ENCODE results near the gene EIF1. TPM values are rescaled to one million over a fixed set of nuclear protein-coding genes. Genes with fewer than 3 reads are reported as not detected.
"Not testable (repeated sequence)": the region's sequence is repeated elsewhere in the genome, so short reads cannot be mapped to it uniquely, and the experiment has no call there.

The EIF1 gene
- total RNA-seq, 5 donors from 2014 or later (not counting 1 experiment from before 2014, with no cell fraction given), result 962 to 2,431 (median 988) TPM

- 97% methylated on average over 5 of the region's 7 CpGs for WGBS (ENCODE audit: insufficient coverage)
- Histone ChIP-seq H3K36me3 (ENCODE audit: control insufficient read depth in 2 of 2, extremely low read depth in 1 of 2, insufficient read depth in 1 of 2, low read length in 1 of 2) (peaks cover 18 to 51% of the 10 kb centered on the region in 2 donors), H3K9me3 (no peaks in the 10 kb centered on the region), H3K4me3 (ENCODE audit: control insufficient read depth in 1 of 2, extremely low read depth in 1 of 2, low read length in 1 of 2) (no peak overlapping the region), H3K27me3 (replicated peaks in 1 of 2; ENCODE audit: control insufficient read depth in 2 of 2, extremely low read depth in 1 of 2, insufficient read depth in 2 of 2, low read length in 1 of 2) (no peaks in the 10 kb centered on the region), H3K27ac (ENCODE audit: low read length) (no peak overlapping the region), H3K4me1 (ENCODE audit: control insufficient read depth in 1 of 2, extremely low read depth in 1 of 2, insufficient read depth in 2 of 2, low read length in 2 of 2) (peaks cover 5 to 20% of the 10 kb centered on the region in 2 experiments)
- Mint-ChIP-seq H3K27ac (peak overlapping the region in 1 of 2 donors; percentile 6), H3K4me1 (peaks cover 35 to 38% (median 36%) of the 10 kb centered on the region in 3 donors), H3K27me3 (no peaks in the 10 kb centered on the region), H3K36me3 (peaks cover 32% of the 10 kb centered on the region), H3K9me3 (no peaks in the 10 kb centered on the region), H3K4me3 (peak overlapping the region in 1 of 3 donors; percentile 39)
- CTCF ChIA-PET, result interaction anchor here in 1 of 2 donors (1.2 to 1.5 kb wide), 2 partner anchors 16 to 30 kb away, joined by 3 to 14 read pairs; no protein-coding TSS in a partner anchor
- POLR2A ChIA-PET, result no interaction called here
- peak in 1 of 4 experiments; percentile 7 for ATAC-seq (replicated peaks in 1 of 4)
- no peak for DNase-seq
Observed at GRCh38 chr17:41695134-41695661, 6.5 kb downstream of the EIF1 start.

GRCh38 chr17:41695954-41696757 is 7.5 kb downstream of the EIF1 start:
- peak overlapping the region in 1 of 3 donors; percentile 39 for H3K4me3 Mint-ChIP-seq

GRCh38 chr17:41697122-41697962 is 8.7 kb downstream of the EIF1 start:
- H3K4me3 ChIP-seq (ENCODE audit: control insufficient read depth in 1 of 2, extremely low read depth in 1 of 2, low read length in 1 of 2), result no peak overlapping the region
- POLR2A ChIA-PET, result interaction anchor here in 1 of 2 donors (1.2 kb wide), 1 partner anchor 9 kb away, joined by 3 read pairs; no protein-coding TSS in a partner anchor
- H3K4me3 Mint-ChIP-seq, result no peak overlapping the region
- H3K9me3 ChIP-seq, result no peaks in the 10 kb centered on the region
- H3K36me3 Mint-ChIP-seq, result peaks cover 13% of the 10 kb centered on the region
- ATAC-seq (replicated peaks in 1 of 4) (peak in 1 of 4 experiments; percentile 7), DNase-seq (no peak)
- no peak overlapping the region for H3K27ac ChIP-seq (ENCODE audit: low read length)
- no peaks in the 10 kb centered on the region for H3K9me3 Mint-ChIP-seq
- peaks cover 0 to 2% of the 10 kb centered on the region in 2 experiments for H3K27me3 ChIP-seq (replicated peaks in 1 of 2; ENCODE audit: control insufficient read depth in 2 of 2, extremely low read depth in 1 of 2, insufficient read depth in 2 of 2, low read length in 1 of 2)
- no peak overlapping the region for H3K27ac Mint-ChIP-seq
- no peaks in the 10 kb centered on the region for H3K27me3 Mint-ChIP-seq
- peaks cover 0 to 5% of the 10 kb centered on the region in 2 experiments for H3K4me1 ChIP-seq (ENCODE audit: control insufficient read depth in 1 of 2, extremely low read depth in 1 of 2, insufficient read depth in 2 of 2, low read length in 2 of 2)
- peaks cover 15 to 29% of the 10 kb centered on the region in 2 donors for H3K36me3 ChIP-seq (ENCODE audit: control insufficient read depth in 2 of 2, extremely low read depth in 1 of 2, insufficient read depth in 1 of 2, low read length in 1 of 2)
- CTCF ChIA-PET, result no interaction called here
- H3K4me1 Mint-ChIP-seq, result peaks cover 22 to 26% (median 23%) of the 10 kb centered on the region in 3 donors
- WGBS (ENCODE audit: insufficient coverage), result 43% methylated on average over 4 of the region's 6 CpGs

More at GRCh38 chr17:41695954-41696757, 7.5 kb downstream of the EIF1 start:
- no peak overlapping the region for H3K4me3 ChIP-seq (ENCODE audit: control insufficient read depth in 1 of 2, extremely low read depth in 1 of 2, low read length in 1 of 2)
- Mint-ChIP-seq H3K27me3 (no peaks in the 10 kb centered on the region), H3K27ac (peak overlapping the region; percentile 23 to 76), H3K4me1 (peaks cover 30 to 32% (median 30%) of the 10 kb centered on the region in 3 donors), H3K36me3 (peaks cover 23% of the 10 kb centered on the region), H3K9me3 (no peaks in the 10 kb centered on the region)
- peaks cover 0 to 12% of the 10 kb centered on the region in 2 experiments for H3K4me1 ChIP-seq (ENCODE audit: control insufficient read depth in 1 of 2, extremely low read depth in 1 of 2, insufficient read depth in 2 of 2, low read length in 2 of 2)
- no peaks in the 10 kb centered on the region for H3K9me3 ChIP-seq
- no peak overlapping the region for H3K27ac ChIP-seq (ENCODE audit: low read length)
- H3K27me3 ChIP-seq (replicated peaks in 1 of 2; ENCODE audit: control insufficient read depth in 2 of 2, extremely low read depth in 1 of 2, insufficient read depth in 2 of 2, low read length in 1 of 2), result no peaks in the 10 kb centered on the region
- POLR2A ChIA-PET, result interaction anchor here (0.5 to 1.0 kb wide), 4 partner anchors 16 to 234 kb away, joined by 3 to 8 read pairs (median 4); partner anchors contain the start of gene ODAD4 (in 1 of the 2)
- peaks cover 15 to 41% of the 10 kb centered on the region in 2 donors for H3K36me3 ChIP-seq (ENCODE audit: control insufficient read depth in 2 of 2, extremely low read depth in 1 of 2, insufficient read depth in 1 of 2, low read length in 1 of 2)
- DNase-seq (peak; percentile 39 to 95 (median 69)), ATAC-seq (replicated peaks in 1 of 4) (peak; percentile 21 to 66 (median 52))
- 100% methylated on average over 1 of the region's 11 CpGs for WGBS (ENCODE audit: insufficient coverage)
- CTCF ChIA-PET, result interaction anchor here (0.5 to 1.5 kb wide), 13 partner anchors 9 to 1882 kb away, joined by 3 to 14 read pairs (median 4); no protein-coding TSS in a partner anchor

- CTCF ChIA-PET; POLR2A ChIA-PET; H3K27ac ChIP-seq (ENCODE audit: low read length); H3K27me3 ChIP-seq (replicated peaks in 1 of 2; ENCODE audit: control insufficient read depth in 2 of 2, extremely low read depth in 1 of 2, insufficient read depth in 2 of 2, low read length in 1 of 2); H3K4me3 ChIP-seq (ENCODE audit: control insufficient read depth in 1 of 2, extremely low read depth in 1 of 2, low read length in 1 of 2); H3K4me1 ChIP-seq (ENCODE audit: control insufficient read depth in 1 of 2, extremely low read depth in 1 of 2, insufficient read depth in 2 of 2, low read length in 2 of 2); H3K27me3 Mint-ChIP-seq; DNase-seq; H3K9me3 Mint-ChIP-seq; ATAC-seq (replicated peaks in 1 of 4); H3K36me3 Mint-ChIP-seq; H3K36me3 ChIP-seq (ENCODE audit: control insufficient read depth in 2 of 2, extremely low read depth in 1 of 2, insufficient read depth in 1 of 2, low read length in 1 of 2); H3K4me3 Mint-ChIP-seq; H3K9me3 ChIP-seq: not testable (repeated sequence)
- Mint-ChIP-seq H3K27ac (peak overlapping the region in 1 of 2 donors; percentile 4), H3K4me1 (peaks cover 8 to 15% (median 14%) of the 10 kb centered on the region in 3 donors)
- WGBS (ENCODE audit: insufficient coverage), result no CpG with 5 or more reads among the region's 3 CpGs
Observed at GRCh38 chr17:41700843-41701242, 12.2 kb downstream of the EIF1 start.

GRCh38 chr17:41702712-41703111 is 14.0 kb downstream of the EIF1 start:
- POLR2A ChIA-PET, result no interaction called here

More at GRCh38 chr17:41702712-41703111, 14.0 kb downstream of the EIF1 start:
- CTCF ChIA-PET, result interaction anchor here in 1 of 2 donors (0.7 kb wide), 1 partner anchor 14 kb away, joined by 4 read pairs; no protein-coding TSS in a partner anchor
- no peaks in the 10 kb centered on the region for H3K36me3 Mint-ChIP-seq
- H3K27ac Mint-ChIP-seq, result no peak overlapping the region
- H3K4me3 Mint-ChIP-seq, result no peak overlapping the region
- Histone ChIP-seq H3K4me3 (ENCODE audit: control insufficient read depth in 1 of 2, extremely low read depth in 1 of 2, low read length in 1 of 2) (no peak overlapping the region), H3K4me1 (ENCODE audit: control insufficient read depth in 1 of 2, extremely low read depth in 1 of 2, insufficient read depth in 2 of 2, low read length in 2 of 2) (no peaks in the 10 kb centered on the region), H3K27ac (ENCODE audit: low read length) (no peak overlapping the region), H3K9me3 (no peaks in the 10 kb centered on the region), H3K27me3 (replicated peaks in 1 of 2; ENCODE audit: control insufficient read depth in 2 of 2, extremely low read depth in 1 of 2, insufficient read depth in 2 of 2, low read length in 1 of 2) (peaks cover 0 to 9% of the 10 kb centered on the region in 2 experiments), H3K36me3 (ENCODE audit: control insufficient read depth in 2 of 2, extremely low read depth in 1 of 2, insufficient read depth in 1 of 2, low read length in 1 of 2) (no peaks in the 10 kb centered on the region)
- ATAC-seq (replicated peaks in 1 of 4) (no peak), DNase-seq (no peak)
- WGBS (ENCODE audit: insufficient coverage), result 100% methylated on average over 1 of the region's 8 CpGs
- peaks cover 3 to 4% of the 10 kb centered on the region in 2 donors for H3K27me3 Mint-ChIP-seq
- peaks cover 0 to 8% (median 7%) of the 10 kb centered on the region in 3 donors for H3K4me1 Mint-ChIP-seq
- H3K9me3 Mint-ChIP-seq, result no peaks in the 10 kb centered on the region
